HCT116 (cell line): ENCODE results near the gene NF2. TPM values are rescaled to one million over a fixed set of nuclear protein-coding genes. Genes with fewer than 3 reads are reported as not detected.

Experiments
- ATAC-seq: fragments of 200-7000 bp; cut with Tn5 transposase; 2 replicates; pipeline ENCODE4 v1.9.1; 2020; ENCODE audit warnings: mild to moderate bottlenecking, moderate library complexity
- BruUV-seq: library from RNA; stranded (reverse); fragments of 400-500 nt; replicated peaks from 2 replicates; lab custom pipeline; 2021; lab: Mats Ljungman, UMichigan
- CTCF ChIA-PET: fragments of 300-600 bp; sonication (Branson Sonifier 250); formaldehyde crosslinking; loops from one replicate; lab custom pipeline; 2021; ENCODE audit warnings: antibody characterized with exemption; lab: Charles Lee
- POLR2A ChIA-PET: fragments of 300-600, 350-600 bp; sonication (Branson Sonifier 250); formaldehyde crosslinking; loops from one replicate; lab custom pipeline; 2021; ENCODE audit warnings: antibody characterized with exemption; lab: Charles Lee
- RAD21 ChIA-PET, 2 experiments: fragments of 300-600 bp; sonication (Branson Sonifier 250); formaldehyde crosslinking; loops; one replicate each; lab custom pipeline; 2023; ENCODE audit warnings: low total read pairs in 2 of 2; ENCODE audit not compliant: uncharacterized antibody in 2 of 2, unreplicated experiment in 2 of 2, low non-redundant PET in 1 of 2; lab: Charles Lee
- DNase-seq: peaks from one replicate; pipeline ENCODE4 v3.0.0-alpha.2; 2010; ENCODE audit warnings: low read depth, low spot score
- H2AFZ ChIP-seq: fragments of 200-600 bp; shearing (Covaris generic), sonication (generic); 2 replicates; pipeline ENCODE4 v1.6.1; 2017; ENCODE audit warnings: low read depth, mixed run types, mixed read lengths, antibody characterized with exemption, low read length; ENCODE audit not compliant: poor library complexity, severe bottlenecking
- H3K27ac ChIP-seq: 2 replicates; pipeline ENCODE4 v1.5.1; 2012; ENCODE audit warnings: low read depth, low read length
- H3K27me3 ChIP-seq: fragments of 200-600 bp; sonication (generic); 2 replicates; pipeline ENCODE4 v1.6.1; 2016; ENCODE audit warnings: mixed run types, low read length, mixed read lengths; ENCODE audit not compliant: insufficient read depth
- H3K36me3 ChIP-seq, 2 experiments: fragments of 200-500 bp in 1 of 2; fragments of 200-600 bp in 1 of 2; sonication (Bioruptor generic) in 1 of 2; sonication (generic) in 1 of 2; 2 replicates each; pipeline versions ENCODE4 v1.5.1 to v1.6.1; 2014 to 2016; ENCODE audit warnings: low read length in 2 of 2, inconsistent platforms in 1 of 2, mixed read lengths in 1 of 2, mixed run types in 1 of 2; ENCODE audit not compliant: insufficient read depth in 2 of 2, control insufficient read depth in 1 of 2
- H3K4me1 ChIP-seq, 2 experiments: fragments of 200-600 bp in 1 of 2; sonication (generic) in 1 of 2; 2 replicates each; pipeline versions ENCODE4 v1.5.1 to v1.6.1; 2012 to 2017; ENCODE audit warnings: low read length in 2 of 2, inconsistent platforms in 1 of 2, mild to moderate bottlenecking in 1 of 2, mixed read lengths in 1 of 2, mixed run types in 1 of 2, moderate library complexity in 1 of 2; ENCODE audit not compliant: insufficient read depth in 2 of 2, control insufficient read depth in 1 of 2
- H3K4me2 ChIP-seq: fragments of 200-600 bp; sonication (generic); 2 replicates; pipeline ENCODE4 v1.6.1; 2017; ENCODE audit warnings: mixed run types, low read length, mixed read lengths
- H3K4me3 ChIP-seq, 2 experiments: fragments of 200-600 bp in 1 of 2; sonication (generic) in 1 of 2; replicated peaks in 1 of 2; 2 replicates each; pipeline ENCODE4 v1.5.1; 2011 to 2016; ENCODE audit warnings: low read length in 2 of 2, control low read depth in 1 of 2, low read depth in 1 of 2, mild to moderate bottlenecking in 1 of 2, mixed read lengths in 1 of 2, mixed run types in 1 of 2
- H3K79me2 ChIP-seq: fragments of 200-600 bp; sonication (generic); 2 replicates; pipeline ENCODE4 v1.6.1; 2017; ENCODE audit warnings: mild to moderate bottlenecking, mixed run types, low read length, moderate library complexity, mixed read lengths; ENCODE audit not compliant: insufficient read depth
- H3K9ac ChIP-seq: fragments of 200-600 bp; sonication (generic); 2 replicates; pipeline ENCODE4 v1.6.1; 2016; ENCODE audit warnings: low read length, mixed read lengths
- H3K9me2 ChIP-seq: fragments of 200-600 bp; sonication (generic), shearing (Covaris generic); 2 replicates; pipeline ENCODE4 v1.6.1; 2017; ENCODE audit warnings: mixed run types, mild to moderate bottlenecking, moderate library complexity; ENCODE audit not compliant: insufficient read depth
- H3K9me3 ChIP-seq, 2 experiments: fragments of 200-500 bp in 1 of 2; fragments of 200-600 bp in 1 of 2; sonication (Bioruptor generic) in 1 of 2; sonication (generic) in 1 of 2; 2 replicates each; pipeline ENCODE4 v1.6.1; 2014 to 2017; ENCODE audit warnings: low read length in 2 of 2, mixed read lengths in 2 of 2, inconsistent platforms in 1 of 2, low read depth in 1 of 2, mild to moderate bottlenecking in 1 of 2, mixed run types in 1 of 2, moderate library complexity in 1 of 2; ENCODE audit not compliant: control insufficient read depth in 1 of 2, insufficient read depth in 1 of 2
- H4K20me1 ChIP-seq: fragments of 200-600 bp; sonication (generic), shearing (Covaris generic); 2 replicates; pipeline ENCODE4 v1.6.1; 2017; ENCODE audit warnings: mixed run types, mild to moderate bottlenecking, moderate library complexity; ENCODE audit not compliant: insufficient read depth
- CBX3 ChIP-seq: IDR thresholded peaks from 2 replicates; pipeline ENCODE4 v1.6.1; 2012; ENCODE audit warnings: low read depth
- ELF1 ChIP-seq: IDR thresholded peaks from 2 replicates; pipeline ENCODE4 v1.6.1; 2012; ENCODE audit warnings: low read depth, borderline replicate concordance
- JUND ChIP-seq: IDR thresholded peaks from 2 replicates; pipeline ENCODE4 v1.6.1; 2012
- MAX ChIP-seq: IDR thresholded peaks from 2 replicates; pipeline ENCODE4 v1.6.1; 2012
- POLR2A ChIP-seq: IDR thresholded peaks from 2 replicates; pipeline ENCODE4 v1.7.0; 2011; ENCODE audit warnings: borderline replicate concordance; ENCODE audit not compliant: insufficient read depth, insufficient read length; ENCODE audit errors: extremely low read depth
- SRF ChIP-seq: IDR thresholded peaks from 2 replicates; pipeline ENCODE4 v1.6.1; 2012; ENCODE audit warnings: low read depth
- ZNF274 ChIP-seq: fragments of 200-500 bp; sonication (Bioruptor generic); IDR thresholded peaks from 2 replicates; pipeline ENCODE4 v1.6.1; 2014; ENCODE audit warnings: mild to moderate bottlenecking, low read depth, low read length, inconsistent platforms
- intact Hi-C: fragments of 100-400 bp; cut with micrococcal nuclease; formaldehyde crosslinking; loops from 2 replicates; pipeline ENCODE4 v1.10.0; 2022
- total RNA-seq: library from RNA; stranded (reverse); gene quantifications from one replicate; pipeline ENCODE4 v1.2.1, GENCODE V29; 2021; ENCODE audit not compliant: unreplicated experiment
- TF ChIP-seq, protein P1 (sequence below): IDR thresholded peaks from 2 replicates; pipeline ENCODE4 v1.6.1; 2012

Gene NF2
- total RNA-seq, 1 experiment from 2014 or later, result 70.2 TPM

DNA sequence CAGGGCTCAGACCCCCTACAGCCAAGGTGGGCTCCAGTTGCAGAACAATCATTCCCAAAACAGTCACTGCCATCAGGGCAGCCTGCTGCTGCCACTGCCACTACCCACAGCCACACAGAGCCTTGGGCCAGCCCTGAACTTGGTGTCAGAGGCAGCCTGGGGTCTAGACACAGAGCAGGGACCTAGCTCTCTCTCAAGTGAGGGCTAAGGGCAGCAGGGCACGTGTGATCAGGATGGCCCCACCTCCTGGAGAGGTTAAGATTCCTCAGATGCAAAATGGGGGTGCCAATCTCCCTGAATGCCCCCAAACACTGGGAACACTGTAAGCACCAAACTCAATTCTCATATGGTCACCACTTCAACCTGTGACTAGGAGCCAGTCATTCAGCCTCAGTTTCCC lies 132.0 kb downstream of the NF2 start:
- Histone ChIP-seq H4K20me1 (no peaks in the 10 kb centered on the region), H3K9me3 (no peaks in the 10 kb centered on the region), H3K36me3 (no peaks in the 10 kb centered on the region), H3K4me2 (no peak overlapping the region), H3K9me2 (no peaks in the 10 kb centered on the region), H3K27me3 (no peaks in the 10 kb centered on the region), H3K9ac (no peak overlapping the region), H3K4me3 (no peak overlapping the region), H2AFZ (no peak overlapping the region), H3K27ac (no peak overlapping the region), H3K4me1 (no peaks in the 10 kb centered on the region), H3K79me2 (no peaks in the 10 kb centered on the region)
- no peak for DNase-seq
- POLR2A ChIA-PET, result no interaction called here
- intact Hi-C loops, result no loop called here
- TF ChIP-seq ZNF274 (no peak), CBX3 (no peak), JUND (no peak), SRF (no peak), MAX (no peak), POLR2A (no peak)
- TF ChIP-seq, protein P1, sequence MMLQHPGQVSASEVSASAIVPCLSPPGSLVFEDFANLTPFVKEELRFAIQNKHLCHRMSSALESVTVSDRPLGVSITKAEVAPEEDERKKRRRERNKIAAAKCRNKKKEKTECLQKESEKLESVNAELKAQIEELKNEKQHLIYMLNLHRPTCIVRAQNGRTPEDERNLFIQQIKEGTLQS, result no peak
- no TSS peak for BruUV-seq
- RAD21 ChIA-PET, result no interaction called here
- no peak for ATAC-seq
- CTCF ChIA-PET, result no interaction called here

DNA sequence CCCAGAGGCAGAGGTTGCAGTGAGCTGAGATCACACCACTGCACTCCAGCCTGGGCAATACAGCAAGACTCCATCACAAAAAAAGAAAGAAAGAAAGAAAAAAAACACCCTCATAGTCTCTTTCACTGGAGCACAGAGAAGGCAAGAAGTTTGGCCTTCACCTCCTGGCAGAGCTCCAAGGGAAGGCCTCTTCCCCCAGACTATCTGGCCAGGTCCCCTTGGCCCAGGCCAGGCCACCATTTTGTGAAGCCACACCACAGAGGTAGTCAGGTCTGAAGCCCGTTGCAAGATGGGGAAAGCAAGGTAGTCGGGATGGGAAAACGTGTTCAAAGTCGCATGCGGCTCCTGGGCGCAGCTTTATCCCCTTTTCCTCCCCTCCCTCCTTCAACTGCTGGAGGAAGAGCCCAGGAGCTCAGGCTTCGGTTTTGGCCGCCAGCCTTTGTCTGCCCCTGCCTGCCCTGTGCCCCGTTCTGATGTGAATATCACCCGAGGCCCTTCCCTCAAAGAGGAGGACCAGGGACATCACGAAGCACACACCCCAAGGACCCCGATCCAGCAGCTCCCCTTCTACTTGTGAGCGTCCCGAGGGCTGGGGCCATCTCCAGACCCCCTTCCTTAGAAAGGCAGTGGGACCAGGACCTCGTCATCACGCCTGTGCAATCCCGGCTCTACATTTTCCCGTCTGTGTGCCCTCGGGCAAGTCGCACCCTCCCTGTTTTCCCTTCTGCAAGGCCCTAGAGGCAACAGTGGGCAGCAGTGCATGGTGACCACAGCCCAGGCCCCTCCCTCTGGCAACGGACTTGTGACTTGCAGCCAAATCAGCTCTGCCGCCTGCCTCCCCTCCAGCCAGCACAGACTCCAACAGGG lies 134.1 kb downstream of the NF2 start:
- no peak overlapping the region for H3K9ac ChIP-seq
- H4K20me1 ChIP-seq, result no peaks in the 10 kb centered on the region
- no peak for ATAC-seq
- no peaks in the 10 kb centered on the region for H3K9me2 ChIP-seq
- H3K27ac ChIP-seq, result no peak overlapping the region
- no peak overlapping the region for H2AFZ ChIP-seq
- no peaks in the 10 kb centered on the region for H3K36me3 ChIP-seq
- TF ChIP-seq CBX3, result no peak
- TF ChIP-seq JUND, result no peak
- no peak for TF ChIP-seq ELF1
- no peaks in the 10 kb centered on the region for H3K9me3 ChIP-seq
- BruUV-seq, result no TSS peak
- ChIA-PET RAD21 (no interaction called here), CTCF (no interaction called here), POLR2A (interaction anchor here (1.1 kb wide), 1 partner anchor 36 kb away, joined by 3 read pairs; no protein-coding TSS in a partner anchor)
- no peaks in the 10 kb centered on the region for H3K4me1 ChIP-seq
- H3K4me2 ChIP-seq, result no peak overlapping the region
- no peaks in the 10 kb centered on the region for H3K79me2 ChIP-seq
- intact Hi-C loops, result no loop called here
- no peak overlapping the region for H3K4me3 ChIP-seq
- H3K27me3 ChIP-seq, result no peaks in the 10 kb centered on the region
- DNase-seq, result no peak
